SU-DHL-6 (cell line): ENCODE data around the gene HEY2.

ENCODE experiments used
- CTCF ChIP-seq: fragments of 200-600 bp; sonication (generic); IDR thresholded peaks from one replicate; pipeline ENCODE4 v1.5.1; 2017; ENCODE audit warnings: antibody characterized with exemption, mild to moderate bottlenecking, low read length, moderate library complexity; ENCODE audit not compliant: insufficient read depth, poor library complexity, severe bottlenecking
- EZH2phosphoT487 ChIP-seq: fragments of 200-600 bp; sonication (generic), shearing (Covaris generic); conservative IDR thresholded peaks from 2 replicates; pipeline ENCODE4 v1.6.1; 2018; ENCODE audit warnings: mild to moderate bottlenecking, antibody characterized with exemption, low read length, moderate library complexity, mixed read lengths

- TF ChIP-seq EZH2phosphoT487 (no peak), CTCF (no peak)
Measured at GRCh38 chr6:125714441-125715090, 34.9 kb upstream of the HEY2 start.
